Lower leg skin (tissue), 4 donors: Measurements from ENCODE around the gene ANKH. TPM values are rescaled to one million over a fixed set of nuclear protein-coding genes. Genes with fewer than 3 reads are reported as not detected.

Source experiments
- DNase-seq, 2 donors: peaks; one replicate each; pipeline ENCODE4 v3.0.0-alpha.2; 2019; ENCODE audit warnings: low spot score in 2 of 2
- H3K4me3 ChIP-seq: fragments of 200-600 bp; sonication (generic); 2 replicates; pipeline ENCODE4 v1.5.1; 2017; ENCODE audit warnings: mild to moderate bottlenecking, low read depth; ENCODE audit not compliant: poor library complexity, severe bottlenecking
- POLR2A ChIP-seq, 2 donors: fragments of 450-650 bp; IDR thresholded peaks; one replicate each; pipeline ENCODE4 v1.6.1; 2016 to 2017; ENCODE audit warnings: antibody characterized with exemption in 2 of 2, mild to moderate bottlenecking in 1 of 2, moderate library complexity in 1 of 2
- WGBS, 2 donors: methylation state at CpG; one replicate each; pipeline ENCODE4 v1.1.5; 2018; 5-methylcytosine and 5-hydroxymethylcytosine counted together
- intact Hi-C: fragments of 100-400 bp; cut with DNase I; formaldehyde crosslinking; loops from one replicate; pipeline ENCODE4 v1.15.0; 2023; ENCODE audit warnings: low total_unique reads
- total RNA-seq, 4 donors: library from RNA; depleted of rRNA; stranded (reverse); fragments of >200 nt; gene quantifications; one replicate each; pipeline ENCODE4 v1.1.0, GENCODE V29; 2016
- TF ChIP-seq, protein P1 (sequence below), 3 donors: fragments of 450-650 bp; IDR thresholded peaks; one replicate each; pipeline ENCODE4 v1.5.1; 2016; ENCODE audit warnings: antibody characterized with exemption in 3 of 3, mild to moderate bottlenecking in 3 of 3, moderate library complexity in 2 of 3

The ANKH gene
- total RNA-seq, 4 donors from 2014 or later = 44.0 to 84.8 (median 67.9) TPM

DNA sequence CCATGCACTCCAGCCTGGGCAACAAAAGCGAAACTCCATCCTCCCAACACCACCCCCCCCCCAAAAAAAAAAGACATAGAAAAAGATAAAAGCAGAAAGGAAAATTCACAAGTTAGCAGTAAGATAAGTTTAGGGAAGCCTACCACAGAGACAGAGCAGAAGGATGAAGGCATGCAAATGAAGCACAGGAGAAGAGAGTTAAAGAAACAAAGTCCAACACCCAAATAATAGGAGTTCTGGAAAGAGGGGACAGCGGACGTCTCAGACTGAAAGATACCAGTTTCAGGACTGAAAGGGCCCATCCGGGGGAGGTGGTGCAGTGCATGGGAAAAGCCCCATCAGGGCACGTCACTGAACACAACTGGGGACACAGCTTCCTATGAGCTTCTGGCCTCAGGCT, 152.8 kb downstream of the ANKH start:
- 88 to 90% methylated on average over 5 of the region's 5 CpGs for WGBS, 2 donors
- TF ChIP-seq, protein P1, sequence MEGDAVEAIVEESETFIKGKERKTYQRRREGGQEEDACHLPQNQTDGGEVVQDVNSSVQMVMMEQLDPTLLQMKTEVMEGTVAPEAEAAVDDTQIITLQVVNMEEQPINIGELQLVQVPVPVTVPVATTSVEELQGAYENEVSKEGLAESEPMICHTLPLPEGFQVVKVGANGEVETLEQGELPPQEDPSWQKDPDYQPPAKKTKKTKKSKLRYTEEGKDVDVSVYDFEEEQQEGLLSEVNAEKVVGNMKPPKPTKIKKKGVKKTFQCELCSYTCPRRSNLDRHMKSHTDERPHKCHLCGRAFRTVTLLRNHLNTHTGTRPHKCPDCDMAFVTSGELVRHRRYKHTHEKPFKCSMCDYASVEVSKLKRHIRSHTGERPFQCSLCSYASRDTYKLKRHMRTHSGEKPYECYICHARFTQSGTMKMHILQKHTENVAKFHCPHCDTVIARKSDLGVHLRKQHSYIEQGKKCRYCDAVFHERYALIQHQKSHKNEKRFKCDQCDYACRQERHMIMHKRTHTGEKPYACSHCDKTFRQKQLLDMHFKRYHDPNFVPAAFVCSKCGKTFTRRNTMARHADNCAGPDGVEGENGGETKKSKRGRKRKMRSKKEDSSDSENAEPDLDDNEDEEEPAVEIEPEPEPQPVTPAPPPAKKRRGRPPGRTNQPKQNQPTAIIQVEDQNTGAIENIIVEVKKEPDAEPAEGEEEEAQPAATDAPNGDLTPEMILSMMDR (IDR thresholded peaks at IDR 0.05) = no peak
- no peak for TF ChIP-seq POLR2A (IDR thresholded peaks at IDR 0.05)
- no peak for DNase-seq
- no peak overlapping the region for H3K4me3 ChIP-seq
- intact Hi-C loops = no loop called here

DNA sequence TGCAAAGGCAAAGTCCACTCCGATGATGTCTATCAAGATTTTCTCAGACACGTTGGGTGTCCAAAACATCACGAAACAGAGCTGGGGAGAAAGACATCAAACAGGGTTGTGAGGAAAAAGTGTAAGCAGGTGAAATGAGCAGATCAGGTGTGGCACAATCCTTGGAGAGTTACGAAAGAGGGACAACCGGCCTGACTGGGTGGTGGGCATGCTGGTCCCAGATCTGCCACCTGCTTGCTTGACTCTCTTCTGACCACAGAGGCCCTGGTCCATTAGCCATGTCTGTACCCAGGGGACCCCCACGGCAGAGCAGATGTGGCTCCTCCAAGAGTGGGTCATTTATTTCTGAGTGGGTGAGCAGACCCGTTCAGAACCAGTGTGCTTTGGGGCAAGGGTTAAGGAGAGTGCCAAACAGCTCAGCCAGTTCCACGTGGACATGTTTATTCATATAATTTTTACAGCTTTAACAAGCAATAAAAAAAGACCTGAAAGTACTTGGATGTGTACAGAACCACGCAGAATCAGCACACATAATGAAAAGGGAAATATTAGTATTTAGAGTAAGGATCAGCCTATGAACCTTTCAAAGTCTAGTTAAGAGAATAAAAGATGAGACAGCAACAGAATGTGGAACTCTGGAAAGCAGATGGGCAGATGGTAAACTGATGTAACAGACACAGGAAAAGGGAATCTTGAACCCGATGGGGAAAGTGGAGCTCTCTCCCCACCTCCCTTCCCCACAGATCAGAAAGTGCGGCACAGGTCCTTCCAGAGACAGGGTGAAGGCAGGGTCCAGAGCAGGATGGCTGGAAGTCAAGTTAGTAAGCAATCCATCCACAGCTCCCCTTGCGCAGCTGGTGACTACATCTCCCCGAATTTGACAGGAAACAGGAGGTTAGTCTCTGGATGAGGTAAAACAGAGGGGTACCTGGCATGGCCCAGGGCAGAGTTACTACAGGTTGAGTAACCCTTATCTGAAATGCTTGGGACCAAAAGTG, 154.5 kb downstream of the ANKH start:
- no peak overlapping the region for H3K4me3 ChIP-seq
- peak in 1 of 2 donors; percentile 48 for DNase-seq
- intact Hi-C loops = no loop called here
- TF ChIP-seq POLR2A (IDR thresholded peaks at IDR 0.05) = no peak
- TF ChIP-seq, protein P1 (IDR thresholded peaks at IDR 0.05) = no peak
- 69 to 77% methylated on average over 13 of the region's 13 CpGs for WGBS, 2 donors

DNA sequence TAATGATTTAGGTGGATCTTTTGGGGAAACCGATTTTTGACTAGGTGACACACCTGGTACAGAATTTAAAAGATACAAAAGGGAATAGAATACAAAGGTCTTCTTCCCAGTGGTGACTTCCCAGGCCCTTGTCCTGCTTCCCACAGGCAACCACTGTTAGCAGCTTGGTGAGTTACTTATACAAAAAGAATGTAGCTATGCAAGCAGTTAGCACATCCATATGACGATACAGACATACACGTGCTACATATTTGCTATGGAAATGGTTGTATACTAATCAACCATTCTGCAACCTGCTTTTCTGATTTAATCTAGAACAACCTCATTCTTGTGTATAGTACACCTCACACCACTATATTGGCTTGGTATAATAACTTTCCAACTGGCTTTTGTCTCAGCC, 156.1 kb downstream of the ANKH start:
- intact Hi-C loops = no loop called here
- no peak for DNase-seq
- no peak overlapping the region for H3K4me3 ChIP-seq
- TF ChIP-seq, protein P1 (IDR thresholded peaks at IDR 0.05) = no peak
- no peak for TF ChIP-seq POLR2A (IDR thresholded peaks at IDR 0.05)
- WGBS, 2 donors = 90 to 95% methylated on average over 3 of the region's 3 CpGs

DNA sequence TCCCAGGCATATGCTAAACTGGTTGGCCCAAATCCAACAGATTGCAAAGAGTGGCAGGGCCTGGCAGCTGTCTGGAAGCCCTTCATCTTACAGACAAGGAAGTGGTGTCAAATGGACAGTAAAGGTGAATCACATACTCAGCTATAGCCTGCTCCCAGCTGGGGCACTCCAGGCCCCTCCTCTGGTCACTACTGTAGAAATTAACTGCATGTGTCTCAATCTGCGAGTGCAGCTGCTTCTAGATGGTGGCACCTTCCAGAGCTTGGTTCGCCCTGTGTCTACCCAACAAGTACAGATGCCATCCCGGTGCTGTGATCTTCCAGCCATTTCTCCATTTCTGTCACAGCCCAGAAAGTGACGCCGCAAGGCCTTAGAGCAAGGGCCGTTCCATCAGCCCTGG, 156.9 kb downstream of the ANKH start:
- no peak overlapping the region for H3K4me3 ChIP-seq
- 98% methylated on average over 6 of the region's 6 CpGs for WGBS, 2 donors
- DNase-seq = peak in 1 of 2 donors; percentile 59
- TF ChIP-seq POLR2A (IDR thresholded peaks at IDR 0.05) = no peak
- TF ChIP-seq, protein P1 (IDR thresholded peaks at IDR 0.05) = no peak
- intact Hi-C loops = no loop called here

DNA sequence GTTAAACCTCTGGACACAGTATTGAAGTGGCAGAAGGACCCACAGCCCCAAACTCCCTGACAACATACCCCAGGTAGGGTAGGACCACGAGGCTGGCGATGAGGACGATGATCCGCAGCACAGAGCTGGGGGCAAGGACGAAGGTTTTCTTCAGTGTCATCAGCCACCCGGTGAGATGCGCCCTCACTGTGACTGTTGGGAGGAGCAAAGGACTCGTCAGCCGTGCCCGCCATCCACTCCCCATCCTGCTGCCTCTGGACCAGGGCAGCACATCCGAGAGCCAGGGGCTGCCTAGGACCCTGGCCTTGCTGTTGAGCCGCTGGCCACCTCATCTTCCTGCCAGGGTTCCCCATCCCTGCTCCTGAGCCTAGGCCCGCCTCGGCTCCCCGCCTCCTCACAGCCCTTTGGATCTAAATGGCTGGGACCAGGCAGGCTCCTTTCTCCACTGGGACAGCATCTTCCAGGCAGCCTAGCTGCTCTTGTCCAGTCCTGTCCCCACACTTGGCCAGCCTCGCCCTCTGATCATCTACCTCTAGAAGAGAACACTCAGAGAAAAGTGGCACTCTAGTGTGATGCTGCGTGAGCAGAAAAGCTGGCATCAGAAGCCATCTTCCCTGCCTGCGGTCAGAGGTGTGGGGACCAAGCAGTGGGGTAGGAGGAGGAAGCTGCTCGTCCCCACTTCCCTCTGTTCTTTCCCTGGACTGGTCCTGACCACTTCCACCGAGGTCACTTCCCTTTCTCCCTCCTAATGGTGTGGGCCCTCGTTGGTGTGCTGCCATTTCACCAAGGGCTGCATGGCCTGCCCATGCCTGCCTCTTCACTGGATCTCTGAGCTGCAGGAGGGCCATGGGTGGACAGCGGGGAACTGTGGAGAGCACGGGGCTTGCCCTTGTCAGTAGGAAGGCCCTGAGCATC, 157.8 kb downstream of the ANKH start:
- intact Hi-C loops = no loop called here
- DNase-seq = peak in 1 of 2 donors; percentile 77
- WGBS, 2 donors = 92 to 94% methylated on average over 23 of the region's 23 CpGs
- H3K4me3 ChIP-seq = no peak overlapping the region
- TF ChIP-seq, protein P1 (IDR thresholded peaks at IDR 0.05) = no peak
- no peak for TF ChIP-seq POLR2A (IDR thresholded peaks at IDR 0.05)
